H1 (cell line): ENCODE measurements around the gene ARHGAP12. TPM values are rescaled to one million over a fixed set of nuclear protein-coding genes. Genes with fewer than 3 reads are reported as not detected.

ENCODE experiments used
- KDM5A ChIP-seq: fragments of 200-600 bp; IDR thresholded peaks from 2 replicates; pipeline ENCODE4 v1.7.1; 2012; ENCODE audit warnings: mild to moderate bottlenecking, low read length, inconsistent platforms, mixed read lengths
- TEAD4 ChIP-seq: IDR thresholded peaks from 2 replicates; pipeline ENCODE4 v1.6.1; 2012; ENCODE audit warnings: low read depth, low read length, inconsistent platforms, mixed read lengths
- polyA plus RNA-seq, 7 experiments: library from polyadenylated mRNA; depleted of rRNA in 3 of 7; stranded (reverse) in 5 of 7; unstranded in 2 of 7; fragments of >200 nt in 5 of 7; fragments of 200-250 nt in 2 of 7; gene quantifications; 1 replicate in 5 of 7; 2 replicates in 1 of 7; 4 replicates in 1 of 7; pipeline versions ENCODE4 v1.2.1 to v1.2.3, GENCODE V29; 2011 to 2013; ENCODE audit warnings: missing spikeins in 2 of 7, mixed read lengths in 2 of 7
- total RNA-seq: library from RNA; stranded (reverse); fragmentation: NEBNext Ultra II Directional; extraction: Animal tissue kit (Norgen Biotek cat#: 25700); gene quantifications from 2 replicates; pipeline ENCODE4 v1.2.1, GENCODE V29; 2021

The ARHGAP12 gene
- total and polyA plus RNA-seq, 2 of the 8 experiments (the other 6 are each of a cell fraction or from before 2014, with no cell fraction given), result 10.1 to 39.0 TPM

DNA sequence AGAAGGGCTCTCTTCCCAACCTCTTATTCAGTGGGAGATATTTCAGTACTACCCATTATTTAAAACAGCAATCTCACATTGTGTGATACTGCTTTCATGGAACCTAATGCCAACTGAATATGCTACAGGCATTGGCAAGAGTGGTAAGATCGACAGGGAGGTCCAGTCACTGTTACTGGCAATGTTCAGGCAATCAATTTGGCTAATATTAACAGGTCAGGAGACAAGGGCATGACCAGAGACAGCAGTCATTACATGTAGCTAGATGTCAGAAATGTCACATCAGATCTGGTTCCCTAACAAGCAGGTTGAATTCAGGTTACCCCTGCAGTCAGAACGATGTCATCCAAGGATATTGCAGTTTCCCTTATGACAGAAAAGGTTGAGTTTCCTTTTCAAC lies 129.4 kb downstream of the ARHGAP12 start (continued):
- TF ChIP-seq KDM5A (no peak), TEAD4 (no peak)
